NCI-H1092 treated with DMSO at 0.1 percent for 48 hours (cell line): ENCODE data around the gene IGF1R.

Experiments
- DNase-seq: peaks from one replicate; lab custom pipeline; 2025; lab: John Stamatoyannopoulos, UW

Gene IGF1R

DNA sequence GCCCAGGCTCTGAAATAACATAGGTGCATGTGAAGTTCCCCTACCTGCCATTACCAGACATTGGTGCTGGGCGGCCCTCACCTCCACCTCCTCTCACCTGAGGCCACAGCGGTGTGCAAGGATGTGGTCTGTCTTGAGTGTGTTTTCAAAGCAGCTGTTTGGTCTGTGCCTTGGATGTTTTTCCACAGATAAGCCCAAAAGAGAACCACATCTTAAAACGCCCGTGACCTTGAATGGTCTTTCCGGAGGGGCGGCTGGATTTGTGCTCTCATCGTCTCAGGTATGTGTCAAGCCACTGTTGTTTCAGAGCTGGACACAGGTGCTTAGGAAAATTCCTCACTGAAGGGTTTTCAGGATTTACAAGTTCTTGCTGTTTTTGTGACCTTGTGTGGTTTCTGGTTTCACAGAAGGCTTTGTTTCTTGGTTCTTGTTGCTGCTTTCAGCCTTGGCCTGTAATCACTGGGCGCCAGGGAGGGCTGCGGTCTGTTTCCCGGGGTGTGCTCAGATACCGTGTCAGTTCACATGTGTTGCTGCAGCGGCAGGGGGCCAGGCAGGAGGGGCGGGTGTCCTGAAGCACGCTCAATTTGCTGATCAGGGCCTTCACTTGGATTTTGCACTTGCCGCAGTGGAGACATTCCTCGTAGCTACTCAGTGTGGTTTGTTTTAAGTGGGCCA, 128.4 kb downstream of the IGF1R start:
- no peak for DNase-seq

DNA sequence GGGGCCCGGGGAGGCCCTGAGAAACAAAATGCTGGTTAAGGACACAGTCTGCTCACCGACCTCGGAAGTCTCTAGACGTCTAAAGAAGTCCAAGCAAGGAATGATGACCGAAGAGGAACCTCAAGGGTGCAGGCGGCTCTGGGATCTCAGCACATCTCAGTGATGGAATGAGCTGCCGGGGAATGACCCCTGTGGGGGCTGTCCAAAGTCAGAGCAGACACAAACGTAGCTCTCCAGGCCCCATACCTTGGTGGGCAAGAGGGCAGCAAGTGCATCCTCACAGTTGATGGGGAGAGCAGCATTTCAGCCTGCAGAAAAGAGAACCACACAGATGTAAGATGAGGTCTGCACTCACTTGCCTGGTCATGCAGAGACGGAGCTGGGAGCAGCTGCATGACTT, 129.1 kb downstream of the IGF1R start:
- DNase-seq = no peak

DNA sequence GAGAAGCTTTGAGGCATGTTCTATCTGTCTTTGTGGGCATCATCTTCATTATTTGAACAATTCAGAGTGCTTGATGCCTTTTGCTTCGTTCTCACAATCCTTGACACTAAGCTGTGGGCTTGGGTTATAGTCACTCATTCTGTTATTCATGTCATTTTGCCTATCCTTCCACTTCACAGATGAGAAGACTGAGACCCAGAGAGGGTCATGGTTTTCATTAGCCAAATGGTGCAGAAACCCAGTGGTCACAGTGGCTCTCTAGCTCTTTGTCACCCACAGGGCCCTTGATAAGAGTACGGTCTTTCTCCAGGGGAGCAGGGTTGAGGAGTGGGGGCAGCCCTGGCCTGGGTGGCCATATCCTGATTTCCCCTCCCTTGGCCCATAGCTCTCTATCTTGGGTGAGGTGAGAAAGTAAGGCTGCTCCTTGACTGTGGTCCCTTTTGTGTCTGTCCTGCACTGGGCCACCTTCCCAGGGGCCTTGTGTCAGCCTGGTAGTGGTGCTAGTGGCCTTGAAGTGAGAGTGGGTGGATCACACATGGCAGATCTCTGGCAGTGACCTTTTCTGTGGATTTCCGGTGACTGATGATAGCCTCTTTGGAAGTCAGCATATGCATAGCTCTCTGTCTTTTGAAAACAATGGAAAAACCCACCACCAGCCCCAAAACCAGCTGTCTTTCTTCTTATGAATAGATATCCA, 130.1 kb downstream of the IGF1R start:
- DNase-seq = no peak

DNA sequence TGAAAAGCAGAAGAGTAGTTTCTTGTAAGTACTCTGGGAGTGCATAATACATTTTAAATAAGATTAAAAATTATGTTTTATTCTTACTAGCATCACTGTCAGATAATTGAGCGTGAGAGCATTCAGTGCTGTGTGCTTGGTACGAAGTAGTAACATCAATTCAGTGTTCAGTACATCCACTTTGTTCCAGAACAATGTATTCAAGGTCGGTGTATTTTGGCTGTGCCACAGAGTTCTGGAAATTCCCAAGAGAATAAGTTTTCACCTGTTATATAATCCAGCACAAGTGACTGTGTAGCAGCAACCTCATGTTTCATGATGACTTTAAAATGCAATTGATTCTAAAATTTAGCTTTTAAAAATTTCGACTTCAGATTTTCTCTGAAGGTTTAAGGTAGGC, 130.6 kb downstream of the IGF1R start:
- DNase-seq = no peak

DNA sequence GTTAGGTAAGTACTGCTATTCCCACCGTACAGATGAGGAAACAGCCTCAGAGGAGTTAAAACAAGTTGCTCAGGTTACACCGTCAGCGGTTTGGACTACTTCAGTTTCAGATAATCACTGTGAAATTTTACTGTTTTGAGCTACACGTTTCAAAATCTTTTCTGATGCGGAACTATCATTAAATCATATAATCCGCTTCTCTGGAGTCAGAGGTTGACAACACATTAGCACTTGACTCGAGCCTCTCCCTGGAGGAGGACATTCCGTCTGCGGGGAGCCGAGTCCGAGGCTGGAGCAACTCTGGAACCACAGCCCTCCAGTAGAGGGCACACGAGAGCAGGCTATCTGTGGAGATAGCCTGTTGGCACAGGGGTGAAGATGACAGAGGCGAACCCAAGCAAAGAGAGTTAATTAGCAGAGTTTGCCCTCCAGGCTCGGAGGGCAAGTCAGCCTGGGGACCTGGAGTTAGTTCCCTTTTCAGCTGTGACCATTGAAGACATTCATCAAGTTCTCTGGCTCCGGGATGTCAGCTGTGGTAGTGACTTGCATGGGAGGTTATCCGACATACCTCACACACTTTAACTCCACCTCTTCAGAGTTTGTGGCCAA, 131.2 kb downstream of the IGF1R start:
- peak; percentile 26 for DNase-seq

DNA sequence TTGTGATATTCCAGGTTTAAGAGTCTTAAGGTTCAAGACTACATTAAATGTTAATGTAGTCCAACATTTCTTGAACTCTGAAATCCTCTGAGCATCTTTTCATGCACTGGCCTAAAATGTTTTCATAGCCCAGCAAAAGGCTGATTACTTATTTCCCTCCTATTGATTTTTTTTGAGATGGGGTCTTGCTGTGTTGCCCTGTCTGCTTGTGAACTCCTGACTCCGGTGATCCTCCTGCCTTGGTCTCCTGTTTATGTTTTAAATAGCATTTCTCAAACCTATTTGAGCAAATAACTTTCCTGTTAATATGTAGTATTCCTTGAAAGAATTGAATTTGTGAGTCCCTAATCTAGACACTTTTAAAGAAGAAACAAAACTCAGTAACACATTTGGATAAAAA, 133.5 kb downstream of the IGF1R start:
- DNase-seq = no peak

DNA sequence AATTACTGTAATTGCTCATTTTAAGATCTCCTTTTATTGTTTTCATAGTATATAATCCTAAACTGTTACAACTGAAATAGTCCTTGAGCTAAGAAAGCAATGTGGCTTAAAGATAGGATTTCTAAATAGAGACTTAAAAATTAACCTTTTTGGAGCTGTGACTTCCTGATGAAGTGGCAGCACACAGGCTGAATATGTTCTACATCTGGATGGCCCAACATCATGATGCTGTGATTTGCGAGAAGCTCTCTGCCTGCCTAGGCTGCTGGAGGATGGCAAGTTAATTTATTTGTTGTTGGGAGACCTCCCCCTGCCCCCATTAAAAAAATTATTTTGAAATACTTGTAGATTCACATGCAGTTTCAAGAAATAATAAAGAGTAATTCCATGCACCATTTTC, 134.5 kb downstream of the IGF1R start:
- DNase-seq = no peak

DNA sequence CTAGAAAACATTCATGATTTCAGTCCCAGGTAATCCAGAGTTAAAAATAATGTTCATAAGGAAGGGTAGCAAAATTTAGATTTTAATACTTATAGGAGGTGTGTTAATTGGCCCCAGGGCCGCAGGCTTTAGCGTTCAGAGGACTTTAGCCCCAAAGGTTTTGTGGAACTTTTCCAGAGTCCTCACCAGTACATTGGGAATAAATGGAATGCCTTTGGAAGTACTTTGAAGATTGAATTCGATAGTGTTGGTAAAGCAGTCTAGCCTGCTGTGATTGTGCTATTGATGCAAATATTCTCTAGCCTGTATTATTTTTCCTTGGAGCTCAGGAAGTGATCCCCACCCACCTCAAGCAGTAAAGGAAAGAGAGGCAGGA, 137.1 kb downstream of the IGF1R start:
- DNase-seq = no peak

DNA sequence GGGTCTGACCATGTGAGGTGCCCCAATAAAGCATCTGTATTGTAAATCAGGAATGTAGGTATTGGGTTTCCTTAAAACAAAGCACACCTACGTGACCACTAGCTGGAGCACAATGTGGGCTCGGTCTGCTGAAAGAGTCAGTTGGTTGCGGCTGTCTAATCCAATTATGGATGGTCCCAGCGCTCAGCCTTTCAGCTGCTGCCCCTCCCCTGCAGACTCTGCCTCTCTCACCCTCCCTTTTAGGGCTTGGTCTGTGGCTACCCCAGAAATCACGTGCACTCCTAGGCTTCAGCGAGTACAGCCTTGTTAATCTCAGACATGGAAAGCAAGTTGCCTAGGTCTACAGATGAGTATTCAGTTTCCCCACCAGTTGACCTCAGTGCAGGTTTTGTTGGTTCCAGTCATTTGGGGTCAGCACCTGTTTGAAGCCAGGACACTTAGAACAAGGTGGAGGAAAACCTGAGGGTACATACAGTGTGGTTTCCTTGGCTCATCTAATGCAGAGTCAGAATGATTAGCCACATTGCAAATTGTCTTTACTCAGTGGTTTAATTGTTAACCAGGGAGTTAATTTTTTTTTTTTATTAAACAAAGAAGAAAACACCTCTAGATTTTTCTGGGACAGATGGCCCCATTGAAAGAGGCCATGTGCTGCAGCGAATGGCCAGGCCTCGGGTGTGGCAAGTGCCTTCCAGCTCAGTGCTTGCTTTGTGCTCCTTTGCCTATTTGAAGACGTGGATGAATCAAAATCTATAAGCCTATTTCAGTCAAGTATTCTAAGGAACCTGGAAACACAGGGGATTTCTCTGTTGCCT, 137.7 kb downstream of the IGF1R start:
- no peak for DNase-seq

DNA sequence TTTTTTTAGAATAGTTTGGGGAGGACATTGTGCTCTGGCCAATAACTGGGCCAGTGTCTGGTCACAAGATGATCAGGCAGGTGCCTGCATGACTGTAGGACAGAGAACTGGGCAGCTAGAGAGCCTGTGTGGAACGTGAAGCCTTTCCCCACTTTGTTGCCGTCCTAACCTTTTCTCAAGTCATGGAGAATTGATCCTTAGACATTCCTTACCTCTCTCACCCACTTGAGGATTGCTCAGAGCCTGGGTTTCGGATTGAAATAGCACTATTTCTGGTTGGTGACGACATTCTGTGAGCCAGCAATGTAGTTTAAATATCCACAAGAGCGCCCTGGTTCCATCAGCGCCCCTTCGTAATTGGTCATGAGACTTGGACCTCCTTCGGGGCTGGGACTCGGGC, 138.4 kb downstream of the IGF1R start:
- no peak for DNase-seq

DNA sequence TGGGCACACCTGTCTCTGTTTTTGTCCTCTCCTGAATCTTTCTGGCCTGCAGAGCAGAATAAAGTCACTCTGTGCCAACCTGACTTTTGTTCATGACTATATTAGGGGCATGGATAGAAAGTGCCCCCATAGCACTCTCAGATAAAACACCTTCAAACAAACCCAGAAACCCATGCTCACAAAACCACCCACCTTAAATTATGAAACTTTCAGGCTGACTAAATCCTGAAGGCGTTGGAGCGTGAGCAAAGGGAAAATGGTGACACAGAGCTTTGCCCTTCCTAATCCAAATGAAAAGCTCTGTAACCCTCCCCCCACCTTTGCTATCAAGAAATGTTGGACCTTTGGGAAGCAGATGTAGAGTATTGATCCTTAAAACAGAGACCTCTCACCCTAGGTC, 138.9 kb downstream of the IGF1R start:
- DNase-seq = no peak

DNA sequence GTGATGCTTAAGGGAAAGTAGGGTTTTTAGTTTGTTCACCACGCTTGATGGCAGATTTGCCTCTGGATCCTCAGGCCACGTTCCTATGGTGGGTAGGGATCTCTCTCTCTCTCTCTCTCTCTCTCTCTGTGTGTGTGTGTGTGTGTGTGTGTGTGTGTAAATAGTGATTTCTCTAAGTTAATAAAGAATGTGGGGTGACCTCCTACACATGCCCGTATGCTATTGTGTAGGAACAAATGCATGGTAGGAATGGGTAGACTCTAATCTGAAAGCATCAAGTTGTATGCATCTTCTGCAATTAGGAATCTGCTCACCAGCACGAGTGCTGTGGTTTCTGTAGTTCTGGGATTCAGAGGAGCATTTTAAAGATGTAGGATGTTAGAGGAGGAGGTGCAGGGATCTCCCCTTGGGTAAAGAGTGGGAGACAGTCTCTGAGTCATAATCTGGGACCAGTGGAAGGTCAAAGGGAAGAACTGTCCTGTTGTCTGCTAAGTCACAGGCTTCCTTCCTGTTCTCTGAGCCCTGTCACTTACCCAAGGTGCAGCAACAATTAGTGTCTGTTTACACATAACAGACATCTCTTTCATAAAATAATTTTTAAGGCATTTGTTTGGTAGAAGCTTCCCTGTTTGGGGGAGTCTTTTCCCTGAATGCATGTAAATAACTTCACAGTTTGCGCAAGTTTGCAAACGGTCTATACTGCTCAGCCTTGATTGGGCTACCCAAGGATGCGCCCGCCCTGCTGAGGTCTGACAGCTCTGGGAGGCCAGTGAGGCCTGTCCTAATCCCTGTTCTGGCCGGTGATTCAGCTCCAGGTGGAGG, 139.8 kb downstream of the IGF1R start:
- no peak for DNase-seq

DNA sequence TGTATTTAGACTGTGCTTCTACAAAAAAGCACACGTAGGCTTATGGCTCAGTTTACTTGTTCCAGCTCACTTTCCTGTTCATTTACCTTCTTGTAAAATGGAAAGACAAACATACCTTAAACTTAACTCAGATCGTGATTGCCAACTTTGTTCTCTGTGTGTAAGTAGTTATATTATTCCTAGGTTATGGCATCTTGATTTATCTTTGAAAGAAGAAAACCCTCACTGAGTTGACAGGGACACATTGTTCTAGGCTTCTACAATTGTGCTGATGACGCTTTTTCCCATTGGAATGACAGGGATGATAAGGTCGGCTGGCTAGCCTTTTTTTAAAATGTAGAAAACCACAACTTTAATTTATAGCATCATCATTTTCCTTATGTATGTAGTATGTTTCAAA, 140.7 kb downstream of the IGF1R start:
- no peak for DNase-seq

DNA sequence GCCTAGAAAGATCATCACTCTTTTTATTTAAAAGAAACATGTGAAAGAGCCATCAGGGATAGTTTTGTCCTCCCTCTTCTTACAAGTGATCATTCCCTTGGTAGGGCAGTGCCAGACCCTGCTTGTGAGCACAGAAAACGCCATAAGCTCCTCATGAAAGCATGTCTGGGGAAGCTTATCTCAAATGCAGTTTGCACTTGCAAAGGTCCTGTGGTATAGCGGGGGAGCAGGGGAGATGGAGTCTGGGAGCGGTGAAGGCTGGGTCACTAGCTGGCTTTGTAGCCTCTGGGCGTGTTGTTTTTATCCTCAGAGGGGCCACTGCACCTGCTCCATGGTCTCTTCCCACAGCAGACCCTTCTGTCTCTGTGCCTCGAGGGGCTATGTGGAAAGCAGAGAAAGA, 141.9 kb downstream of the IGF1R start:
- DNase-seq = no peak

DNA sequence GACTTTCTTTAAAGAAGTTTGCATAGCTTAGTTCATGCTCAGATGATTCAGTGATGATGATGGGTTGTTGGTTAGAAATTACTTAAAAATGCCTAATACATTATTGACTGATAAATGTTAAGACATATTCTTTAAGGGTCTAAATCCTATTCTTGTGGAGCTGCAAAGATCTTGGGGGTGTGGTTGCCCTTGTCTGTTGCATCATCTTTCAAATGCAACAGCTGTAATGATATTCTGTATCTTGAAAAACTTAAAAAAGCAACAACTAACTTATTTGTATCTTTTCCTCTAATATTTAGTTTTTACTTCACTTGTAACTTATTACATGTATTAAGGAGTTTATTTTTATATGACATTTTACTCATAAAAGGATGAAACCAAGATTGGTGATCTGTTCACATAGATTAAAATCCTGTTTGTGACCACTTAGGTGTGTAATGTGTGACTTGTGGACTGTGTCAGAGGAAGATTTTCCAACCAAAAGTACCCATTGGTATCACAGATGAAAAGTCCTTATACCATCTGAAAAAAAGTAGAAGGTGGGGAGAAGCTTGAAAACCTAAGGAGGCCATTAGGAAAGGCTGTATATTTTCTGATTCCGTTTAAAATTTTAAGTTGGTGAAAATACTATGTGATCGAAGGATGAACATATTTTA, 142.8 kb downstream of the IGF1R start:
- DNase-seq = no peak

DNA sequence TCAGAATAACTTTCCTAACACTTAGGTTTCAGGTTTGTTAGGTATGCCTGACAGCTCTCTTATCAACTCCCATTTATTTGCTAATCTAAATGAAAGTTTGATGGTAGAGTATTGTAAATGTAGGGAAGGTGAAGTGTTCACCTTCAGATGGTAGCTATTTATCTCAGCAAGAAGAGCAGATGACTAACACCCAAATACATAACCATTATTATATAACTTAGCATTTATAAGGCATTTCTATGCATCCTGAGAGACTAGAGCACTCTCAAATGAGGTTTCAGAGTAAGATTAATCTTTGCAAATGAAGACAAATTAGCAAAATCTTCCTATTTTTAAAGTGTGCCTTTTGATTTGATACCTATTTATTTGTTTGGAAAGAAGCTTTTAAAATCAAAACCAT, 143.8 kb downstream of the IGF1R start:
- DNase-seq = no peak

DNA sequence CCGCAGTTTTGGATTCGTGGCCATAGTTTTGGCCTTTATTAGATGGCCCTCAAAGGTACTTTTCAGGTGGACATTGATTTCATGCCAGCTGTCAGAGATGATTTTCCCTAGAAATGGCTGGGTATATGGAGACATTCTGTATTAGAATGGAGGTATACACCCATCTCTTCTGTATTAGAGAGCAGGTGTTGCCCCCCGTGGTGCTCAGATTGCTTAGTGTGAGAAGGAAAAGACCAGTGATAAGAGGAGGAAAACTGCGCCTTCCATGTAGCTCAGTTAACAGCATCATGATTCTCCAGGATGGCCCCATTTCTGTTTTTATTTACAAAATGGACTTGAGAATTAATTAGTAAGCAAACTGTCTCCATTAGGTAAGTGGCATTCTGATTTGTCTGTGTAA, 145.9 kb downstream of the IGF1R start:
- no peak for DNase-seq

DNA sequence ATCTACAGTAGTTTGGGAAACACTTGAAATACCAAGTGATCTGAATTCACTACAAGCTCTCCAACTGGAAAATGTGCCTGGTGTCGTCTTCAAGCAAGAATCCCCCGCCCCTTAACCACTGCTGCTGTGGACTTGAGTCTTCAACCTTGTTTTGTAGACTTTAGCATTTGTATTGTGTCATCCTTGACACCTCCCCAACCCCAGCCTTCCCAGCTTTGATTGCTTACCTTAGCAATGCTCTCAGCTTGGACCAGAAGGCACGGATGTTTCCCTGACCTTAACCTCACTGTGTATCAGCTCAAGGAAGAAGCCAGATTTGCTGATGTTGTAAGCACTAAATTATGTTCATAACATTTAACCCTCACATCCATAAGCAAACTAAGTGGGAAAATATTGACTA, 146.4 kb downstream of the IGF1R start:
- DNase-seq = no peak

DNA sequence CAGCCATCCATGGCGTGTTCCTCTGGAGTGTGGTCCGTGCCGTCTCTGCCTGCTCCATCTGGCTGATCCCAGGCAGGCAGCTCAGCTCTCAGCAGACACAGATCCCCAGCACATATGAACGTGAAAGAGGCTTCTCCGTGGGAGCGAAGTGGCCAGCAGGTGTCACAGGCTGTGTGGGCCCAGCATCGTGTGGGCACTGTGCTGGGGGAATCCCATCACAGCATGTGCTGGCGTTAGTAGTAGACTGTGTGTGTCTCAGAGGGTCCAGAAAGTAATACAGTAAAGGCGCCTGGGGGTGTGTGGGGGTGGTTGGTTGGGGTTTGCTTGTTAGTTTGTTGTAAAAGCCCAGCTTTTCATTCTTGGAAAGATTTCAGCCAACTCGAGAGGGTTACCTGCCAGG, 147.6 kb downstream of the IGF1R start:
- no peak for DNase-seq

DNA sequence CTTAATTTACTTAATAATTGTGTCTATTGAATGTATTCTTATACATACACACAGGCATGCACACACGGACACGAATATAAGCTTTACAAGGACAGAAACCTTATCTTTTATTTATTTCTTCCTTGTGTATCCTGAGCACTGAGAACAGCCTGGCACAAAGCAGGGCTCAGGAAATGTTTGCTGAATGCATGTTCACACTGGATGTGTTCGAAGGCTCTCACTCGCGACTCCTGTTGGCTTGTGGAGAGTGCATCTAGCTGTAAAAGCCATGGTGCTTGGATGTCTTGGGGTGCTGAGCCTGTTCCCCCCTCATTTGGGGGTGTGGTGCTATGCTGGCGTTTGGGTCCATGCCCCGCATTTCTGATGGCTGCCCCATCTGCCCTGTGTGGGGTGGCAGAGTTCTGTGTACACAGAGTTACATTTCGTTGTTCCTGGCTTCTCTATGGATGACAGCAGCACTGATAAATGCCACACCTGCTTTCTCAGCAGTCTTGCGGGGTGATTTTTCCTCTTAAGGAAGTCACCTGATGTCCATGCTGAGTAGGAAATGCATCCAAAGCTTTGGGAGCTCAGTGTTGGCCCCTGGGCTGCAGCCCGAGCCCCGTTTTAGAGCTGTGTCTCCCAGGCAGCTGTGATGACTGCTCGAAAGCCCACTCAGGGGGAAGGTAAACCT, 148.5 kb downstream of the IGF1R start:
- no peak for DNase-seq

DNA sequence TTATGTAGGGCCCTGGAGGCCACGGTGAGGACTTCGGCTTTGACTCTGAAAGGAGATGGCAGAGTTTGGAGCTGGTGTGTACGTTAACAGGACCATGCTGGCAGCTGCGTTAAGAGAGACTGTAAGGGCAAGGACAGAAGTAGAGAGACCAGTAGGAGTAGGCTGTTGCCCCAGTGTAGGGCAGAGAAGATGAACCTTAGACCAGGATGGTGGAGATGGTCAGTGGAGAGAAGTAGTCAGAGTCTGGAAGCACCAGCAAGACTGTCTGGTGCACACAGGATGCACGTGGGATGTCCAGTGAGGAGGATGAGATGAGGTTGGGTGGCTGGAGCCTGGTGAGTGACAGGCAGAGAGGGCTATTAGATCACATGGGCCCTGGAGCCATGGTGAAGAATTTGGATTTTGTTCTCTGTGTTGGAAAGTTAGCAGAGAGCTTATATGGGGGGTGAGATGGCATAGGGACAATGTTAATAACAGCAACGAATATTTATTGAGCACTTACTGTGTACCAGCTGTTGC, 150.1 kb downstream of the IGF1R start:
- no peak for DNase-seq
